HFFc6 (cell line): ENCODE measurements around the gene WRAP53. TPM values are rescaled to one million over a fixed set of nuclear protein-coding genes. Genes with fewer than 3 reads are reported as not detected.

Experiments used
- DNase-seq: peaks from one replicate; pipeline ENCODE4 v3.0.0-alpha.2; 2018
- H3K27ac Mint-ChIP-seq: 2 replicates; pipeline ENCODE4 v1.8.0; 2020; ENCODE audit warnings: mild to moderate bottlenecking, mixed read lengths
- H3K27me3 Mint-ChIP-seq: 2 replicates; pipeline ENCODE4 v1.8.0; 2021; ENCODE audit warnings: mild to moderate bottlenecking, moderate library complexity, mixed read lengths; ENCODE audit not compliant: insufficient read depth
- H3K36me3 Mint-ChIP-seq: 2 replicates; pipeline ENCODE4 v1.8.0; 2021; ENCODE audit warnings: low read depth, mixed read lengths
- H3K4me1 Mint-ChIP-seq: 2 replicates; pipeline ENCODE4 v1.8.0; 2020; ENCODE audit warnings: low read depth, mixed read lengths
- H3K4me3 Mint-ChIP-seq: 2 replicates; pipeline ENCODE4 v1.8.0; 2020; ENCODE audit warnings: mild to moderate bottlenecking, moderate library complexity, mixed read lengths
- H3K9me3 Mint-ChIP-seq: 2 replicates; pipeline ENCODE4 v1.8.0; 2020; ENCODE audit warnings: mild to moderate bottlenecking, mixed read lengths
- CTCF ChIP-seq: fragments of 200-600 bp; sonication (generic); IDR thresholded peaks from 2 replicates; pipeline ENCODE4 v1.5.0; 2021; ENCODE audit warnings: antibody characterized with exemption, mild to moderate bottlenecking
- total RNA-seq, 6 experiments: library from RNA; stranded (reverse); fragmentation: NEBNext Ultra II Directional; extraction: Animal tissue kit (Norgen Biotek cat#: 25700); gene quantifications; 2 replicates in 1 of 6; 3 replicates in 5 of 6; pipeline ENCODE4 v1.2.3, GENCODE V29; 2021

The WRAP53 gene
- total RNA-seq, 6 experiments from 2014 or later, result 8.6 to 18.2 (median 15.2) TPM

GRCh38 chr17:7729816-7730215 is 41.5 kb downstream of the WRAP53 start:
- no peak overlapping the region for H3K4me3 Mint-ChIP-seq
- H3K9me3 Mint-ChIP-seq, result no peaks in the 10 kb centered on the region
- TF ChIP-seq CTCF, result no peak
- H3K27ac Mint-ChIP-seq, result no peak overlapping the region
- DNase-seq, result no peak
- no peaks in the 10 kb centered on the region for H3K4me1 Mint-ChIP-seq
- H3K36me3 Mint-ChIP-seq, result no peaks in the 10 kb centered on the region
- peaks cover 29% of the 10 kb centered on the region for H3K27me3 Mint-ChIP-seq

- H3K9me3 Mint-ChIP-seq, result no peaks in the 10 kb centered on the region
- no peaks in the 10 kb centered on the region for H3K4me1 Mint-ChIP-seq
- no peak for TF ChIP-seq CTCF
- no peak overlapping the region for H3K27ac Mint-ChIP-seq
- no peaks in the 10 kb centered on the region for H3K36me3 Mint-ChIP-seq
- DNase-seq, result no peak
- no peak overlapping the region for H3K4me3 Mint-ChIP-seq
- H3K27me3 Mint-ChIP-seq, result peaks cover 46% of the 10 kb centered on the region
Measured at GRCh38 chr17:7732981-7733539, 44.8 kb downstream of the WRAP53 start.

- no peak overlapping the region for H3K27ac Mint-ChIP-seq
- H3K4me3 Mint-ChIP-seq, result no peak overlapping the region
- TF ChIP-seq CTCF, result no peak
- no peak for DNase-seq
- no peaks in the 10 kb centered on the region for H3K4me1 Mint-ChIP-seq
- H3K27me3 Mint-ChIP-seq, result peaks cover 57% of the 10 kb centered on the region
- H3K36me3 Mint-ChIP-seq, result no peaks in the 10 kb centered on the region
- no peaks in the 10 kb centered on the region for H3K9me3 Mint-ChIP-seq
Measured at GRCh38 chr17:7737601-7738000, 49.3 kb downstream of the WRAP53 start.

- H3K4me3 Mint-ChIP-seq, result no peak overlapping the region
- peaks cover 39% of the 10 kb centered on the region for H3K27me3 Mint-ChIP-seq
- H3K36me3 Mint-ChIP-seq, result no peaks in the 10 kb centered on the region
- H3K4me1 Mint-ChIP-seq, result peaks cover 7% of the 10 kb centered on the region
- DNase-seq, result no peak
- no peak for TF ChIP-seq CTCF
- H3K9me3 Mint-ChIP-seq, result no peaks in the 10 kb centered on the region
- H3K27ac Mint-ChIP-seq, result no peak overlapping the region
Measured at GRCh38 chr17:7739746-7740145, 51.5 kb downstream of the WRAP53 start.

GRCh38 chr17:7740481-7741001 is 52.3 kb downstream of the WRAP53 start:
- Mint-ChIP-seq H3K4me3 (no peak overlapping the region), H3K4me1 (peaks cover 13% of the 10 kb centered on the region), H3K9me3 (no peaks in the 10 kb centered on the region), H3K27ac (no peak overlapping the region), H3K27me3 (peaks cover 36% of the 10 kb centered on the region), H3K36me3 (no peaks in the 10 kb centered on the region)
- DNase-seq, result no peak
- no peak for TF ChIP-seq CTCF
